PC-3 (cell line): Measurements from ENCODE around the gene NACC2. TPM values are rescaled to one million over a fixed set of nuclear protein-coding genes. Genes with fewer than 3 reads are reported as not detected.

ENCODE experiments used
- ATAC-seq: fragments of 200-7000 bp; cut with Tn5 transposase; 2 replicates; pipeline ENCODE4 v1.9.1; 2020; ENCODE audit warnings: mild to moderate bottlenecking, moderate library complexity
- BruUV-seq: library from RNA; stranded (reverse); fragments of 400-500 nt; replicated peaks from 2 replicates; lab custom pipeline; 2021; lab: Mats Ljungman, UMichigan
- CTCF ChIA-PET: fragments of 300-600 bp; sonication (Branson Sonifier 250); formaldehyde crosslinking; loops from one replicate; lab custom pipeline; 2022; ENCODE audit warnings: antibody characterized with exemption; lab: Charles Lee
- POLR2A ChIA-PET: fragments of 300-600 bp; sonication (Branson Sonifier 250); formaldehyde crosslinking; loops from one replicate; lab custom pipeline; 2022; ENCODE audit warnings: antibody characterized with exemption; ENCODE audit not compliant: unreplicated experiment; lab: Charles Lee
- DNase-seq: peaks from one replicate; pipeline ENCODE4 v3.0.0-alpha.2; 2015
- H2AFZ ChIP-seq: fragments of 300-600 bp; sonication (generic); 2 replicates; pipeline ENCODE4 v1.6.0; 2016; ENCODE audit warnings: antibody characterized with exemption, low read length
- H3F3A ChIP-seq: fragments of 300-600 bp; sonication (generic); one replicate; pipeline ENCODE4 v1.6.0; 2017; ENCODE audit warnings: antibody characterized with exemption, low read length, control low read depth, mild to moderate bottlenecking; ENCODE audit not compliant: unreplicated experiment
- H3K27ac ChIP-seq: fragments of 300-600 bp; sonication (generic); 2 replicates; pipeline ENCODE4 v1.5.1; 2016; ENCODE audit warnings: mild to moderate bottlenecking, low read length
- H3K27me3 ChIP-seq: fragments of 300-600 bp; sonication (generic); 2 replicates; pipeline ENCODE4 v1.6.1; 2016; ENCODE audit warnings: low read length, mixed read lengths
- H3K36me3 ChIP-seq: fragments of 300-600 bp; sonication (generic); 2 replicates; pipeline ENCODE4 v1.6.1; 2016; ENCODE audit warnings: low read depth, mixed run types, low read length, mixed read lengths
- H3K4me1 ChIP-seq: fragments of 300-600 bp; sonication (generic); 2 replicates; pipeline ENCODE4 v1.5.1; 2016; ENCODE audit warnings: low read length; ENCODE audit not compliant: insufficient read depth
- H3K4me2 ChIP-seq: fragments of 300-600 bp; sonication (generic); 2 replicates; pipeline ENCODE4 v1.6.0; 2016; ENCODE audit warnings: low read length
- H3K4me3 ChIP-seq: fragments of 300-600 bp; sonication (generic); 2 replicates; pipeline ENCODE4 v1.5.1; 2016; ENCODE audit warnings: mild to moderate bottlenecking, low read length, mixed read lengths
- H3K79me2 ChIP-seq: fragments of 300-600 bp; sonication (generic); 2 replicates; pipeline ENCODE4 v1.6.1; 2017; ENCODE audit warnings: low read length, mixed read lengths
- H3K9ac ChIP-seq: fragments of 300-600 bp; sonication (generic); 2 replicates; pipeline ENCODE4 v1.6.0; 2016; ENCODE audit warnings: mild to moderate bottlenecking, low read length
- H3K9me2 ChIP-seq: fragments of 300-600 bp; sonication (generic); replicated peaks from 2 replicates; pipeline ENCODE4 v1.6.1; 2016; ENCODE audit warnings: mixed run types, low read length, mixed read lengths
- H3K9me3 ChIP-seq: fragments of 300-600 bp; sonication (generic); 2 replicates; pipeline ENCODE4 v1.6.1; 2016; ENCODE audit warnings: low read length, mixed read lengths
- H4K20me1 ChIP-seq: fragments of 300-600 bp; sonication (generic); 2 replicates; pipeline ENCODE4 v1.6.1; 2016; ENCODE audit warnings: low read length, mixed read lengths
- EZH2 ChIP-seq: fragments of 300-600 bp; sonication (generic); IDR thresholded peaks from one replicate; pipeline ENCODE4 v1.6.1; 2017; ENCODE audit warnings: antibody characterized with exemption, mild to moderate bottlenecking, low read length; ENCODE audit not compliant: unreplicated experiment
- EZH2phosphoT487 ChIP-seq: fragments of 300-600 bp; sonication (generic); IDR thresholded peaks from 2 replicates; pipeline ENCODE4 v1.6.1; 2018; ENCODE audit warnings: mild to moderate bottlenecking, antibody characterized with exemption, low read length, borderline replicate concordance
- intact Hi-C: fragments of 100-400 bp; cut with micrococcal nuclease; formaldehyde crosslinking; loops from 2 replicates; pipeline ENCODE4 v1.9.0; 2023
- total RNA-seq: library from RNA; depleted of rRNA; stranded (reverse); fragments of >200 nt; gene quantifications from 2 replicates; pipeline ENCODE4 v1.2.3, GENCODE V29; 2014
- TF ChIP-seq, protein P1 (sequence below): fragments of 300-600 bp; sonication (generic); conservative IDR thresholded peaks from 2 replicates; pipeline ENCODE4 v1.5.1; 2017; ENCODE audit warnings: antibody characterized with exemption, low read depth, mild to moderate bottlenecking, low read length

Gene NACC2
- total RNA-seq, 1 experiment from 2014 or later: 12.3 TPM

DNA sequence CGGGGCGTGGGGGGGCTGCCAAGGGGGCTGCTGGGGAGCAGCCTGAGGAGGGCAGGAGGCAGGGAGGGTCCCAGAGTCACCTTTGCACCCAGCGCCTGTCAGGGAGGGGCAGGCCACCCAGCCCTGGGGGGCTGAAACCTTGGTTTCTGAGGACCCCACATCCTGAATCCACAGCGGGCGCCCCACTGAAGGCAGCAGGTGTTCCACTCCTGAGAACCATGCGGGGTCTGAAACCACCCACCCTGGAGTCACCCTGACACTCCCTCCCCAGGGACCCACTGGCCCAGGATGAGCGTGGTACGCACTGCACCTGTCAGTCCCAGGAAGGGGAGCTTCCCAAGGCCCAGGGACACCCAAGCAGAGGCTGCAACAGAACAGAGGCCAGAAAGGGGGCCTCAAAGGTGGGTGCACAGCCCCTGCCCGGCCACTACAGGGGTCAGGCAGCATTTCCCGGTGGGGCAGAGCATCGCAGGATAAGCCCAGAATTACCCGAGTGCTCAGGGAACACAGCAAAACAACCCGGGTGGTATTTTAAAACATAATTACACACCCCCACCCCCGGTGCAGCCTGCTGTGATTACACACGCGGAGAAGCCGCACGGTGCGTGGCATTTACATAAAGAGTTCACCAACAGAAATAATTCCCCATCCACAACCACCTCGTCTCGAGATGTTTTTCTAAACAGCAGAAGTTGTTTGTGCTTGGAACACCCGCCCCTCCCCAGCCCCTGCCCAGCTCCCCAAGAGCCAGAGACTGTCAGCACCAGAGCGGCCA, 76.6 kb downstream of the NACC2 start:
- no peak overlapping the region for H3K4me3 ChIP-seq
- no peak overlapping the region for H3K9ac ChIP-seq
- BruUV-seq: no TSS peak
- H3F3A ChIP-seq: no peaks in the 10 kb centered on the region
- no peak overlapping the region for H2AFZ ChIP-seq
- CTCF ChIA-PET: no interaction called here
- H3K4me2 ChIP-seq: no peak overlapping the region
- no peak overlapping the region for H3K27ac ChIP-seq
- H3K79me2 ChIP-seq: no peaks in the 10 kb centered on the region
- no peaks in the 10 kb centered on the region for H3K27me3 ChIP-seq
- ATAC-seq (no peak), DNase-seq (no peak)
- intact Hi-C loops: no loop called here
- H4K20me1 ChIP-seq: no peaks in the 10 kb centered on the region
- no peaks in the 10 kb centered on the region for H3K9me2 ChIP-seq
- H3K4me1 ChIP-seq: no peaks in the 10 kb centered on the region
- TF ChIP-seq EZH2 (no peak), EZH2phosphoT487 (no peak)
- TF ChIP-seq, protein P1, sequence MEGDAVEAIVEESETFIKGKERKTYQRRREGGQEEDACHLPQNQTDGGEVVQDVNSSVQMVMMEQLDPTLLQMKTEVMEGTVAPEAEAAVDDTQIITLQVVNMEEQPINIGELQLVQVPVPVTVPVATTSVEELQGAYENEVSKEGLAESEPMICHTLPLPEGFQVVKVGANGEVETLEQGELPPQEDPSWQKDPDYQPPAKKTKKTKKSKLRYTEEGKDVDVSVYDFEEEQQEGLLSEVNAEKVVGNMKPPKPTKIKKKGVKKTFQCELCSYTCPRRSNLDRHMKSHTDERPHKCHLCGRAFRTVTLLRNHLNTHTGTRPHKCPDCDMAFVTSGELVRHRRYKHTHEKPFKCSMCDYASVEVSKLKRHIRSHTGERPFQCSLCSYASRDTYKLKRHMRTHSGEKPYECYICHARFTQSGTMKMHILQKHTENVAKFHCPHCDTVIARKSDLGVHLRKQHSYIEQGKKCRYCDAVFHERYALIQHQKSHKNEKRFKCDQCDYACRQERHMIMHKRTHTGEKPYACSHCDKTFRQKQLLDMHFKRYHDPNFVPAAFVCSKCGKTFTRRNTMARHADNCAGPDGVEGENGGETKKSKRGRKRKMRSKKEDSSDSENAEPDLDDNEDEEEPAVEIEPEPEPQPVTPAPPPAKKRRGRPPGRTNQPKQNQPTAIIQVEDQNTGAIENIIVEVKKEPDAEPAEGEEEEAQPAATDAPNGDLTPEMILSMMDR: no peak
- POLR2A ChIA-PET: no interaction called here
- no peaks in the 10 kb centered on the region for H3K9me3 ChIP-seq
- H3K36me3 ChIP-seq: no peaks in the 10 kb centered on the region

DNA sequence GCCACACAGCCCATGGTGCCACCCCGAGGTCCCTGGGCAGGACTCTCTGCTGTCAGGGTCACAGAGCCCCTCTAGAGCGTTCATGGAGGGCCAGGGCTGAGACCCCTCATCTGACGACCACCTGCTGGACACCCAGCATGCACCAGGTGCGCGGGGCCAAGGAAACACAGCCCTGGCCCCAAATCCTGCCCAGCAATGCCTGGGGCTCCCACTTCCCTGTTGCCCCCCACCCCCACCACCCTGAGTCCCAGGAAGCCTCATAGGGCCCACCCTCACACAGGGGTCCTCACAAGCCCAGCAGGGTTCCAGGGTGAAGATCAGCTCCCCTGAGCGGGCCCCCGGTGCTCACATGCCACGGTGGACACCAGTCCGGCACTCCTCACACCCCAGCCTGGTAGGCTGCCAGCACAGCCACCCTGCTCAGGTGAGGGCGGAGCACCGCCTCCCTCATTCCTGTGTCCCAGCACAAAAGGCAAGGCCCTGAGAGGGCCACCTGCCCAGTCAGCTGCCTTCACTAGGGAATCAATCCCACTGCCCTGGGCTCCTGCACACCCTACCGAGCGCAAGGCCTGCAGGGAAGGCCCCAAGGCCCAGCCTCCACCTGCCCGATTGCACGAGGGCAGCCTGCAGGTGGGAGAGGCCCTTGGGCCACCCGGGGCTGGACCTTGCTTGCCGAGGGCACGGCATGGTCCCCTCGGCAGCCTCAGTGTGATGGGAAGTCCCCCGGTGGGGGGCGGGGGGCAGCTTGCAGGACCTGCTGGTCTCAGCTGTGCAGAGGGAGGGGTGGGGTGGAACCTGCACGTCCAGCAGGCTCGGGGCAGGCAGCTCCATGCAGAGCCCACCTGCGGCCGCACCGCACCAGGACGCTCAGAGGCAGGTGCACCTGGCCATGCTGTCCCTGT, 77.5 kb downstream of the NACC2 start:
- CTCF ChIA-PET: interaction anchor here (0.7 kb wide), 1 partner anchor 50 kb away, joined by 8 read pairs; no protein-coding TSS in a partner anchor
- Histone ChIP-seq H4K20me1 (no peaks in the 10 kb centered on the region), H2AFZ (no peak overlapping the region), H3K9ac (no peak overlapping the region), H3K36me3 (no peaks in the 10 kb centered on the region), H3K79me2 (no peaks in the 10 kb centered on the region), H3K9me3 (no peaks in the 10 kb centered on the region), H3K9me2 (no peaks in the 10 kb centered on the region), H3F3A (no peaks in the 10 kb centered on the region), H3K27ac (no peak overlapping the region), H3K4me2 (no peak overlapping the region), H3K4me1 (no peaks in the 10 kb centered on the region), H3K27me3 (no peaks in the 10 kb centered on the region), H3K4me3 (no peak overlapping the region)
- intact Hi-C loops: no loop called here
- ATAC-seq (no peak), DNase-seq (no peak)
- no peak for TF ChIP-seq EZH2
- TF ChIP-seq, protein P1: no peak
- no TSS peak for BruUV-seq
- POLR2A ChIA-PET: no interaction called here
